ENCODE results near the gene FIZ1. TPM values are rescaled to one million over a fixed set of nuclear protein-coding genes. Genes with fewer than 3 reads are reported as not detected.
A peak's percentile ranks its signal among the peaks of the same experiment; 100 is the strongest.
"Not testable (repeated sequence)": the region's sequence is repeated elsewhere in the genome, so short reads cannot be mapped to it uniquely, and the experiment has no call there.

Gene FIZ1
- total RNA-seq, 1 donor, result 2.2 TPM

GRCh38 chr19:55582284-55582683, 17.0 kb downstream of the FIZ1 start:
- not testable (repeated sequence) for H3K27me3 ChIP-seq (ENCODE audit: insufficient read depth, low read length); H3K4me3 ChIP-seq (ENCODE audit: low read length); H3K9me3 ChIP-seq (ENCODE audit: low read depth, low read length)
- peaks cover 30% of the 10 kb centered on the region for H3K4me1 ChIP-seq (ENCODE audit: insufficient read depth, low read length)

GRCh38 chr19:55581823-55582223, 17.5 kb downstream of the FIZ1 start:
- no peaks in the 10 kb centered on the region for H3K9me3 ChIP-seq (ENCODE audit: low read depth, low read length)
- peaks cover 4% of the 10 kb centered on the region for H3K27me3 ChIP-seq (ENCODE audit: insufficient read depth, low read length)
- H3K4me1 ChIP-seq (ENCODE audit: insufficient read depth, low read length), result peaks cover 25% of the 10 kb centered on the region
- H3K4me3 ChIP-seq (ENCODE audit: low read length), result no peak overlapping the region

GRCh38 chr19:55581145-55581822, 18.0 kb downstream of the FIZ1 start:
- Histone ChIP-seq H3K9me3 (ENCODE audit: low read depth, low read length) (no peaks in the 10 kb centered on the region), H3K4me3 (ENCODE audit: low read length) (peak overlapping the region; percentile 43), H3K4me1 (ENCODE audit: insufficient read depth, low read length) (peaks cover 20% of the 10 kb centered on the region), H3K27me3 (ENCODE audit: insufficient read depth, low read length) (peaks cover 4% of the 10 kb centered on the region)

DNA sequence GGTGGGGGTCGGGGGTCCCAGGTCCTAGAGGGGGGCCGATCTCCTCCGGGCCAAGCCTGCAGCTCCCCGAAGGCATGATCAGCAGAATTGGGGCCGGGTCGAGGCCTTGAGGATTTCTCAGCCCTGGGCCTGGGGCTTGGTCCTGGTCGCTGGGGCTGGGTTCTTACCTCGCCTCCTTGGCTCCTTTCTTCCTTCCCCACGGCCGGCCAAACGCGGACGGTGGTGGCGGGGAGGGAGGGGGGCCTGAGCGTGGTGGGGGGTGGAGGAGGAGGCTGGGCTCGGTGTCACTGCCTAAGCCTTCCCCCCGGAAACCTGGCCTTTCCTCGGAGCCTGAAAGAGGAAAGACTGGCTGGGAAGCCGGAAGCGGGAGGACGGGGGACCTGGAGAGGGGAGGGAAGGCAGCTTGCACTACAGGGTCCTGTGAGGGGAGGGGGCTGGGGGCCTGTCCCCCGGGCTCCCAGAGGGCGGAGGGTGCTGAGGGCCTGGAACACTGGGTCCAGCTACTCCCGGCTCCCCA, 18.6 kb downstream of the FIZ1 start, which contains the start of gene ZNF579:
Gene ZNF579 (minus strand): TSS at position 221 of the 517 bp plus-strand sequence. CDS start 1,209 bp downstream, outside the sequence.
- Histone ChIP-seq H3K27me3 (ENCODE audit: insufficient read depth, low read length) (no peaks in the 10 kb centered on the region), H3K4me3 (ENCODE audit: low read length) (peak within 1 kb of the TSS; percentile 43), H3K9me3 (ENCODE audit: low read depth, low read length) (no peaks in the 10 kb centered on the region), H3K4me1 (ENCODE audit: insufficient read depth, low read length) (peaks cover 15% of the 10 kb centered on the region)

DNA sequence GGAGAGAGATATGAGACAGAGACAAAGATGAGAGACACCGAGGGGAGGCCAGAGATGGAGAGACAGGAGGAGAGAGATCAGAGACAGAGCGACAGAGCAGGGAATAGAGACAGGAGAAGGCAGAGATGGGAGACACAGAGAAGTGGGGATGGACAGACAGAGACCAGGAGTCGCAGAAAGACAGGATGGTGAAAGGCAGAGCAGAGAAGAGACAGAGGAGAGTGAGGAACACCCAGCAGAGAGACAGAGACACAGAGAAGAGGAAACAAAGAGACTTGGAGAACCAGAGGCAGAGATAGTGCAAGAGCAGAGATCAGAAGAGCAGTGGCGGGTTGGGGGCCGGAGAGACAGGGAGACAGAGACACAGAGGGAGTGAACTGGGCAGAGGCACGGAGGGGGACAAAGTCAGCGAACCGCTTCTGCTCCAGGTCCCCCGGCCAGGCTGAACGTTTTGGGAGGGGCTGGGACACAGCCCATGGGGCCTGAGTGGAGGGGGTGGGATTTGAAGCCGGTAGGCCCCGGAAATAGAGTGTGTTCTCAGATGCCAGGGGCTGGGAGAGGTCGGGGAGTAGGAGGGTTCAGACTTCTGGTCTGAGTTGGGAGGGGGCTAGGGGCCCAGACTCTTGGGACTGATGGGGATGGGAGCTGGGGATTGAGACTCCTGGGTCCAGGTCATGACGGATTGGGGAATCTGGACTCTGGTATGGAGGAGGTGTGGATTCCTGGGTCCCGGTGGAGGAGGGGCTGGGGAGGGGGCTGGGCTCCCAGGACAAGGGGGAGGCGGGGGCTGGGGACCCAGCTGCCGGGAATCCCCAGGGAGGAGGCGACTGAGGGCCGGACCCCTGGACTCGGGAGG, 19.3 kb downstream of the FIZ1 start:
- peak overlapping the region; percentile 43 for H3K4me3 ChIP-seq (ENCODE audit: low read length)
- peaks cover 15% of the 10 kb centered on the region for H3K4me1 ChIP-seq (ENCODE audit: insufficient read depth, low read length)
- H3K27me3 ChIP-seq (ENCODE audit: insufficient read depth, low read length), result no peaks in the 10 kb centered on the region
- no peaks in the 10 kb centered on the region for H3K9me3 ChIP-seq (ENCODE audit: low read depth, low read length)

DNA sequence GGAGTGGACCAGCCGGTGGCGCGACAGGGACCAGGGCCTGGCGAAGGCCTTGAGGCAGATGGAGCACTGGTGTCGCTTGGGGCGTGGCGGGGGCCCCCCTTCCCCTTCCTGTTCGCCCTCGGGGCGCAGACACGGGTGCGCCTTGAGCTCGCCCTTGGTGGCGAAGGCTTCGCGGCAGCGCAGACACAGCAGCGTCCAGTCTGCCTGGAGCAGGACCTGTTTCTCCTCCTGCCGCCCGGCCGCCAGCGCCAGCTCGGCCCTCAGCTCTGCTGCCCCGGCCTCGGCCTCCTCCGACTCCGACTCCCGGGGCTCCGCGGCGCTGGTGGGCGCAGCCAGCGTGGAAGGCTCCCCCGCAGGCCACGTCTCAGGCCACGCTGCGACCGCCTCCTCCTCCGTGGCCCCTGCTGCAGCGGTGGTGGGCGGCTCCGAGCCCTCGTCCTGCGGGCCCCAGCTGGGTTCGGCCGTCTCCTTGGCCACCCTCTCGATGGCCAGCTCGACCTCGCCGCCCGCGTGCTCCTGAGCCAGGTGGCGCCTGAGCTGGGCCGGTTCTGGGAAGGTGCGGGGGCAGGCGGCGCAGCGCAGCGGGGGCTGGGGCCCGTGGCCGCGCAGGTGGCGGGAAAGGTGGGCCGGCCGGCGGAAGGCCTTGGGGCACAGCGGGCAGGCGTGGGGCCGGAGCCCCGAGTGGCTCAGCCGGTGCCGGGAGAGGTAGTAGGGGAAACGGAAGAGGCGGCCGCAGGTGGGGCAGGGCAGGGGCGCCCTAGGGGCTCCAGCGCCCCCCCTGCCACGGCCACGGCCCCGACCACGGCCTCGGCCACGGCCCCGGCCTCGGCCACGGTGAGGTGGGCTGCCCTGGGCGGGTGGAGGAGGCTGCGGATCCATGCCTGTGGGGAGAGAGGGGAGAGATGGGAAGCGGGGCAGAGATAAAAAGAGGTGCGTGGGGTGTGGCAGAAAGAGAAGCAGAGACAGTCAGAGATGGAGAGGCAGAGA, 20.3 kb downstream of the FIZ1 start:
- Histone ChIP-seq H3K4me1 (ENCODE audit: insufficient read depth, low read length) (peaks cover 15% of the 10 kb centered on the region), H3K9me3 (ENCODE audit: low read depth, low read length) (no peaks in the 10 kb centered on the region), H3K27me3 (ENCODE audit: insufficient read depth, low read length) (no peaks in the 10 kb centered on the region), H3K4me3 (ENCODE audit: low read length) (no peak overlapping the region)

DNA sequence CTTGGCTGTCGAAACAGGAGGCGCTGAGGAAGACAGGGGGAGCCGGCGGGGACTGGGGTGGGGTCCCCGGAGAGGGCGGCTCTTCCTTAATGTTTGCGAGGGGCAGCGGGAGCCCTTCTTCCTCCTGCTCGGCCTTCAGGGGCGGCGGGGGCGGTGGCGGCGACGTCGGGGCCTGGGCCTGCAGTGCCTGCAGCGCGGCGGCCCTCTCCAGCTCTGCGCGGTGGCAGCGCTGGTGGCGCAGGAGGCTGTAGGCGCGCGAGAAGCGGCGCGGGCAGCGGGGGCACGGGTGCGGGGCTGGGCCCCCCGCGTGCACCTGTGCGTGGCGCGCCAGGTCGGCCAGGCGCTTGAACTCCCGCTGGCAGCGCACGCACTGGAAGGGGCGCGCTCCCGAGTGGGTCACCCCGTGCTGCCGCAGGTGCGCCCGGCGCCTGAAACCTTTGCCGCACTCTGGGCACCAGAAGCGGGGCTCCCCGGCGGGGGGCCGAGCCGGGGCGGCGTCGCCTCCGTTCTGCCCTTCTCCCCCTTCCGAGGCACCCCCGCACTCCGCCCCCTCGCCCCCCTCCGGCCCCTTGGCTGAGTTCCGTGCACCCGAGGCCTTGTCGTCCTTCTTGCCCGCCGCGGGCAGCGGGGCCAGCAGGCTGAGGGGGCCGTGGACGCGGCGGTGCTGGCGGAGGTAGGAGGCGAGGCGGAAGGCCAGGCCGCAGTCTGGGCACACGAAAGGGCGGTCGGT, 21.1 kb downstream of the FIZ1 start:
- peaks cover 15% of the 10 kb centered on the region for H3K4me1 ChIP-seq (ENCODE audit: insufficient read depth, low read length)
- no peak overlapping the region for H3K4me3 ChIP-seq (ENCODE audit: low read length)
- H3K9me3 ChIP-seq (ENCODE audit: low read depth, low read length), result no peaks in the 10 kb centered on the region
- H3K27me3 ChIP-seq (ENCODE audit: insufficient read depth, low read length), result no peaks in the 10 kb centered on the region

DNA sequence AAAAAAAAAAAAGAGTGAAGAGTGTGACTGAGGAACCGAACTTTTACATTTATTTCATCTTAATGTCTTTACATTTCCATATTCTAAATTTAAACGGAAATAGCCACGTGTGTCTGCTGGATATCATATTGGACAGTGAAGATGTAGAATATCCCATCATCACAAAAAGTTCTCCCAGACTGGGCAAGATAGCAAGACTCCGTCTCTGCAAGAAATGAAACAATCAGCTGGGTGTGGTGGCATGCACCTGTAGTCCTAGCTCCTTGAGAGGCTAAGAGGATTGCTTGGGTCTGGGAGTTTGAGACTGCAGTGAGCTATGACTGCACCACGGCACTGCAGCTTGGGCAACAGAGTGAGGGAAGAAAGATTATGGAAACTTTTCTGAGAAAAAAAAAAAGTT, 22.6 kb downstream of the FIZ1 start:
- Histone ChIP-seq H3K4me3 (ENCODE audit: low read length) (no peak overlapping the region), H3K27me3 (ENCODE audit: insufficient read depth, low read length) (no peaks in the 10 kb centered on the region), H3K4me1 (ENCODE audit: insufficient read depth, low read length) (peaks cover 15% of the 10 kb centered on the region), H3K9me3 (ENCODE audit: low read depth, low read length) (no peaks in the 10 kb centered on the region)

- not testable (repeated sequence) for H3K4me1 ChIP-seq (ENCODE audit: insufficient read depth, low read length); H3K27me3 ChIP-seq (ENCODE audit: insufficient read depth, low read length); H3K9me3 ChIP-seq (ENCODE audit: low read depth, low read length); H3K4me3 ChIP-seq (ENCODE audit: low read length)
These were observed 25.4 kb downstream of the FIZ1 start for GRCh38 chr19:55573929-55574328.

GRCh38 chr19:55569477-55569876, 29.8 kb downstream of the FIZ1 start:
- not testable (repeated sequence) for H3K27me3 ChIP-seq (ENCODE audit: insufficient read depth, low read length); H3K4me3 ChIP-seq (ENCODE audit: low read length); H3K4me1 ChIP-seq (ENCODE audit: insufficient read depth, low read length); H3K9me3 ChIP-seq (ENCODE audit: low read depth, low read length)

- Histone ChIP-seq H3K27me3 (ENCODE audit: insufficient read depth, low read length) (no peaks in the 10 kb centered on the region), H3K4me3 (ENCODE audit: low read length) (no peak overlapping the region)
These were observed 31.5 kb downstream of the FIZ1 start for GRCh38 chr19:55567708-55568328.

GRCh38 chr19:55566823-55567222, 32.5 kb downstream of the FIZ1 start:
- Histone ChIP-seq H3K27me3 (ENCODE audit: insufficient read depth, low read length) (no peaks in the 10 kb centered on the region), H3K4me3 (ENCODE audit: low read length) (no peak overlapping the region), H3K9me3 (ENCODE audit: low read depth, low read length) (no peaks in the 10 kb centered on the region), H3K4me1 (ENCODE audit: insufficient read depth, low read length) (no peaks in the 10 kb centered on the region)

More at GRCh38 chr19:55567708-55568328, 31.5 kb downstream of the FIZ1 start:
- no peaks in the 10 kb centered on the region for H3K4me1 ChIP-seq (ENCODE audit: insufficient read depth, low read length)
- no peaks in the 10 kb centered on the region for H3K9me3 ChIP-seq (ENCODE audit: low read depth, low read length)

DNA sequence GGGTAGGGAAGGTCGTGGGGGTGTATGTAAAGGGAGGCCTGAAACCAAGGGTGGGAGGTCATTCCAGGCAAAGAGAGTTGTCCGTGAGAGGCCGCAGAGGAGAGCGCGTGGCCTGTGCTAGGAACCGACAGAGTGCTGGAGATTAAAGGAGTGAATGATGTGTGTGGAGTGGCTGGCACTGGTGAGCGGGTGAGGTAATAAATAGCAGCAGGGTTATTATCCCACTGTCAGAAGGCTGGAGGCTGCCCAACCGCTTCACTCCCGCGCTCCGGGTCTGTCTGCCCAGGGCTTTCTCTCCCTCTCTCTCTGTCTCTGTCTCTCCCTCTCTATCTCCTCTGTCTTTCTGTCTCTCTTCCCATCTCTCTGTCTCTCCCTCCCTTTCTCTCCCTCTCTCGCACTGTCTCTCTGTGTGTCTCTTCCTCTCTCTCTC, 36.0 kb downstream of the FIZ1 start:
- Histone ChIP-seq H3K4me3 (ENCODE audit: low read length) (no peak overlapping the region), H3K9me3 (ENCODE audit: low read depth, low read length) (no peaks in the 10 kb centered on the region), H3K27me3 (ENCODE audit: insufficient read depth, low read length) (no peaks in the 10 kb centered on the region), H3K4me1 (ENCODE audit: insufficient read depth, low read length) (no peaks in the 10 kb centered on the region)

- Histone ChIP-seq H3K4me1 (ENCODE audit: insufficient read depth, low read length) (no peaks in the 10 kb centered on the region), H3K4me3 (ENCODE audit: low read length) (no peak overlapping the region), H3K27me3 (ENCODE audit: insufficient read depth, low read length) (no peaks in the 10 kb centered on the region), H3K9me3 (ENCODE audit: low read depth, low read length) (no peaks in the 10 kb centered on the region)
These were observed 39.6 kb downstream of the FIZ1 start for GRCh38 chr19:55559684-55560083.

Measured in mononuclear cell (primary cell).